HS-5 (cell line): Measurements from ENCODE around the gene SLC18A3.

Experiments
- DNase-seq: peaks from one replicate; pipeline ENCODE4 v3.0.0-alpha.2; 2012; ENCODE audit warnings: low read depth

The SLC18A3 gene

DNA sequence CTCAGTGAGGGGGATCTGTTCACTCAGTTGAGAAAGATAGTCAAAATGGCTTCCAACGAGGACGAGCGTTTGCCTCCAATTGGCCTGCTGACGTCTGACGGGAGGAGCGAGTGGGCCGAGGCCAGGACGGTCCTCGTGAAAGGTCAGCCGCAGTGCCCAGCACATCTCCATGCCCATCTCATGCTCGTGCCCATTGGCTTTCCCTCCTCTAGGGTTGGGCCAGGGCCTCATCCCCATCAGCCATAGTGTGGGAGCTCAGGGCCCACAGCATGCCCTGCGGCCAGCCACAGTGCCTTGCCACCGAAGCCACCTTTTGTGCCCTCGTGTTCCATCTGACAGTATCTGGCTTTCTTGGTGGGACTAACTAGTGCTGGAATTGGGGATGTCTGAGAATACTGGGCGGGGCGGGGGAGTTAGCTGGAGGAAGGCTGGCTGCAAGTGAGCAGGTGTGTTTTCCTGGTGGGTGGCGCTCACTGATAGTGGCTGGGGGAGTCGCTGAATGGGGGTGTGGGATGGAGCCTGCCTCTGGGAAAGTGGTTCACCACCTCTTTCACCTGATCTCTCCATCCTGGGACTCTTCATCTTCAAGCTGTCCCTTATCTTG is 17.6 kb downstream of the SLC18A3 start:
- no peak for DNase-seq

DNA sequence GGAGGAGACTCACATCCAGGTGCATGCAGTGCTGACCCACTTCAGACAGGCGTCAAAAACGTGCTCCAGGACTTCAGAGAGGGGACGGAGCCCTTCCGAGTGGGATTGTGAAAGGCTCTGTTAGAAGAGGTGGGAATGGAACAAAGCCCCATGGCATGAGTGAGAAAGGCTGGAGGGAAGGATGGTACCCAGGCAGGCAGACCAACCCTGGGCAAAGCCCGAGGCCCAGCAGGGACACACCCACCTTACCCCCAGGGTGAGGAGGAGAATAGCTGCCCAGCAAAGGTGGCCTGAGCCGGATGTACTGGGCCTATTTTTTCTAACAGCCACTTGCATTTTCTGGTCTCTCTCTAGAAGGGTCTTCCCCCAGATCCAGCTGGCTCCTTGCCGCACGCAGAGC is 18.5 kb downstream of the SLC18A3 start:
- DNase-seq: no peak

DNA sequence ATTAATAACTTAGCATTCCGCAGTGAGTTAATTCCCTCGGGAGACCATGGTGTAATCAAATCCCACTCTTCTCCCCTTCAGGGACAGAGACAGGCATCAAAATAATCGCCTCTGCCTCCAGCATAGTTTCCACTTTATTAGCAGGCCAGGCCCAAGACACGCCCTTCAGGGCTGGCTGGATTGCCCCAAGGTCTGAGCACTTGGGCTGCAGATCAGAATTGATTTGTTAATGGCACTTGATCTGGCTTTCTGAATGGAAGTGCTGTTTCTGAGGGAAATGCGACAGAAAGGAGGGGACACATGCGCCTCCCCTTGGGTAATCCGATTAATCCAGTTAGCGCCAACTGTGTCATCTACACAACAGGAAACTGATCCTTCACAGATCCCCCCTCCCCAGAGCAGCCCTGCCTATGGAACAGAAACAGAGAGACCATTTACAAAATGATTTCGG is 19.3 kb downstream of the SLC18A3 start:
- no peak for DNase-seq

DNA sequence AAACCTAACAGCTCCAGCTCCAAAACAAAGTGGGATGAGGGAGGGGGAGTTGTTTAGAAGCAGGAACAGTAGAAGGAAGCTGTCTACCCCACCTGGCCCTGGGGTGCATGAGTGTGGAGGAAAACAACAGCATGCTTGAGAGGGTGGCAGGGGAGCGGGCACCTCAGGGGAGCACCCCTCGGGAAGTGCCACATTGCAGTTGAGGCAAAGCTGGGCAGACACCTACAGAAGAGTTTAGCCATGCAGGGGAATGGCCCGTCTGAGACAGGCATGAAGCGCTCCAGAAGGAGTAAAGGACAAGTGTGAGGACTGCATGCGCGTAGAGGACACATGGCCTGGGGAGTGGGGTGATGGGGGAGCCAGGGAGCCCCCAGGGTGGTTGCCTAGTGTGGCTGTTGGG is 21.9 kb downstream of the SLC18A3 start:
- DNase-seq: no peak

DNA sequence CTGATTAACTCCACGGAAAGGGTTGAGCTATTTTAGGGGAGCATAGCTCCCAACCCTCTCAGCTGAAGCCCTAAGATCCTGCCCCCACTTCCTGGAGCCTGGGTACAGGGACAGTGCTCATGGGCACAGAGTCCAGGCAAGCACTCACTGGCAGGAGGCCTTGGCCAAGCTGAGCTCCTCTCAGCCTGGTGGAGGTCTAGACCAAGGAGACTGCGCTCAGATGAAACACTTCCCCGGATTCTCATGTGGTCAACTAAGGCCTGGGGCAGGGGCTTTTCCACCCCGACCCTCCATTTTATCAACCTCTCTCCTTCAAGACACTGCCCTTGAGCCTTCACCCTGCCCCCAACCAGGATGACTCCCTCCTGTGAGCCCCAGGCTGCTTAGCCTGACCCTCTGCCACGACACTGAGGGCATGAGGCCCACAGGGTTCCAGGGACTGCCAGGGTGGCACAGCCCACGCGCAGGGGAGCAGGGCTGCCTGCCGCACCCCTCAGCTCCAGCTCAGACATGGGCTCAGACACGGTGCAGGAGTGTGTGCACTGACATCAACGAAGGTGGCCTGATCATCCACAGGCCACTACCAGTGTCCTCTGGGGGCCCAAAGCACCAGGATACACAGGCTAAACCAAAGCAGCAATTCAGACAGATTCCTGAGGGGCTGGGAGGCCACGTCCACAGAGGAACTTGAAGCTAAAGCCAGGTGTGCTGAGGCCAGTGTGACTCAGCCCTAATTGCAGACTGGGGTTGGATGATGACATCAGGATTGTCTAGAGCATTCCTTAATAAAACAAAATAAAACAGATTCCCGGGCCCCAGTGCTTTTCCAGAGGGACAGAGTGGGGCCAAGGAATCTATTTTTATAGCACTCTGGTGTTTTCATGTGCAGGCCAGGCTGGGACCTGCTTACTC is 22.6 kb downstream of the SLC18A3 start:
- DNase-seq: no peak

DNA sequence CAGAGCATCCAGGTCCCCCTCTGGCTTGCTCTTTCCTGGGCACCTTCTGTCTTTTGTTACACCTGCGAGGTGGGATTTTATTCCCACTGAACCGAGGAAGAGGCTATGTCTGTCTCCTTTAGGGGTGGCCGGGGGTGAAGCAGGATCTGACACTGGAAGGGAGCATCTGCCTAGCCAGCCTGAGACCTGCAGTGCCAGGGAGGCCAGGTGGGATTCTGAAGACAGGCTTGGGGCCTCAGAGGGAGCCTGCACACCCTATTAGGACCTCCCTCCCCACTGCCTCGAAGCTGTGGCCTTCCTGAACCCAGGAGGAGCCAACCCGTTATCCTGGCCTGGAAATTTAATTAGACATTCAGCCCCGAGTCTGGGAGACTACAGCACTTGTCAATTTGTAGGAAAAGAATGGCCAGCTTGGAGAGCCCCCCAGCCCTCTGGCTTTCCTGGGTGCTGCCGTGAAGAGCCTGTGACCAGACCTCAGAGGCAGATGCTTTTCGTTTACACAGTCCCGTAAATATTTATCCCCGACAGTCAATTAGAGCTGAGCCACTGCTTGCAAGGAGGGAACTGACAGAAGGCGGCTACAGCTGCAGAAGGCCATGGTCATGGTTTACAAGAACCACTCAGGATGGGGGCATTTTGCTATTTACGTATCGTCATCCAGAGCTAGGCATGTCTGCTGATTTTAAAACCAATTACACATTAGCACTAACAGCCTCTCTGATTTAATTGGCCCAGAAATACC is 23.4 kb downstream of the SLC18A3 start:
- DNase-seq: no peak

DNA sequence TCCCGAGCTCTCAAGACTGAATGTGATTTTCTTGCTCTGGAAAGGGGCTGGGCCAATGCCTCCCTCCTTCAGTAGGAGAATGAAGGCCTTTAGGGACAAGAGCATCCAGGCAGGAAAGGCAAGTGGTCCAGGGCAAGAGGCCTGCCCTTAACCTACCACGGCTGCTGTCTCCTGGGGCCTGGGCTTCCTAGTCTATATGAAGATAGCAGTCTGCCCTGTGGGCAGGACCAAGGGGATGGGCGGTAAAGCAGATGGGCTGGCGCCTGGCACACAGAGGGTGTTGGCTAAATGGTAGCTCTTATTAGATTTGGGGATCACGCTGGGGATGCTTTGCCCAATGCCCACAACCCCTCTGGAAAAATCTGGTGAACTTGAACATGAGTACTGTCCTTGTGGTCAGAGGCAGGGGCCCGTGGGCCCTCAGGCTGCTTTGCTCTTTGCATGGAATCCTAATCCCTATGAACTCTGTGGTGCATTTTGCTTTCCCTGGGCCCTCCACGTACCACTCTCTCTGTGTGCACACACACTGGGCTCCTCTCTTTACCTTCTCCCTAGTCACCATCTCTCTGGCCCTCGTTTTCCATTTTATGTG is 24.1 kb downstream of the SLC18A3 start:
- no peak for DNase-seq

DNA sequence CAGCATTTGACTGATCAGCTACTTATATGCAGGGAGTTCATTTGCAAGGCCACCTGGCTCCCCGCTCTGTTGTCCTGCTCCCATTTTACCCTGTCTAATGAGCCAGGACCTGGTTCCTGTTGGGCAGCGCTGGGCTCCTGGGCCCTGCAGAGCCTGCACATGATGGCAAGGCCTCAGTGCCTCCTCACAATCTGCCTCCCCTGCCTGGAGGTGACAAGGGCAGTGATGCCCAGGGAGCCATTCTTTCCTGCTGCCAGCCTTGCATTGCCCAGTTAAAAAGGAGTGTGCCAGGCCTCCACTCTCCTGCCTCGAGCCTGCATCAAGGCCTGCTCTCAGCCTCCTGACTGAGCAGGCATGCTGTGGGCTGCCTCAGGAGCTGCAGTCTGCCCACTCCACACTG is 32.2 kb downstream of the SLC18A3 start:
- DNase-seq: no peak

DNA sequence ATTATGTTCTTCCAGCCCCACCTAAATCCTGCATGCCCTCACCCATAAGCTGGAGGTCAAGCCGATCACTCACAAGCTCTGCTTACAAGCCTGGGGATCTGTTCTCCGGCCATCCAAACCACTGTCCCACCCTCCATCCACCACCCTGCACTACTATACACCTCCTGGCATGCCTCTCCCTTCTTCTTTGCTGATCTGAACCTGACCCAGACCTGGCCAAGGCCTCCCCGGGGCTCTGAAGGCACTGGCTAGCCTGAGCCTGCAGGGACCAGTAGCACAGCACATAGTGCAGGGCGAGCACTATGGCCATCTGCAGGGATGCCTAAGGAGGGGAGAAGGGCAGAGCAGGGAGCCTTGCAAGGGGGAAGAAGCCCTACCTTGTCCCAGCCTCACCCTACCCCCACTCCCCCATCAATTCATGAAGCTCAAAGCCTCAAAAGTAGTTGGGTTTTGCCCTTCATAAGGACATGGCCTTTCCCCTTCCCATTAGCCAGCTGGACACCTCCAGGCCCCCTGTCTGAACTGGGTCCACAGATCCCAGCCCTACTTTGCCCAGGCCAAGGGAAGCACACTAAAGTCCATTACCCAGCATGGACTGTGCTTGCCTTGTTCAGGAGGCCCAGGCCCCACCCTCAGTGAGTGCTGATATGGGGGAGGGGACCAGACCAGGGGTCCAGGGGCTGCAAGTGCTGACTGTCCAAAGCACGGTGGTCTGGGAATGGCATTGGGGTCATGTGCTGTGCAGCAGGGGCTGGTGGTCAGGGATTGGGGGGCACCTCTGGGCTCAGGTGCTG is 33.3 kb downstream of the SLC18A3 start:
- DNase-seq: no peak

DNA sequence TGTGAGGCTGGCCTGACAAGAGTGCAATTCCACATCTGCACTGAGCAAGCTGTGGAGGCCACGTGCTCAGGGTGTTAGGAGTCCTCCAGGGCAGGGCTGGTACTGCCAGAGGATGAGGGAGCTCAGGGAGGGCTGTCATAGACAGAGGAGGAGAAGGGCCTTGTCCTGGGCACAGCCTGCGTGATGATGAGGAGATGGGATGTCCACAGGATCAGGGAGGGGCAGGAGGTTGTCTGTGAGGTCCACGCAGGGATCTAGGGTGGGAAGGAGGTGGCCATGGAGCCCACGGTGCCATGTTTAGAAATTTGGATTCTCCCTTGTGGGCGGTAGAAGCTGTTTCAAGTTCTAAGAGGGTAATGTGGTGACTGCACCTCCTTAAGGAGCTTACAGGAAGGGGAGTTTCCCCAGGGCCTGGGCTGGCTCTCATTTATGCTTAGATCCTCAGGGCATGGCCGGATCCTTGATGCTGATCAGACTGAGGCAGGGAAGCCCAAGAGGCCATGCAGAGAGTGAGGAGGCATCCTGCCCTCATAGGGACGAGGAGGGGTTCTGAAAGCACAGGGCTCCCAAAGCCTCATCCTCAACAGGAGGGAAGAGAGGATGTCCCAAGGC is 34.0 kb downstream of the SLC18A3 start:
- no peak for DNase-seq

DNA sequence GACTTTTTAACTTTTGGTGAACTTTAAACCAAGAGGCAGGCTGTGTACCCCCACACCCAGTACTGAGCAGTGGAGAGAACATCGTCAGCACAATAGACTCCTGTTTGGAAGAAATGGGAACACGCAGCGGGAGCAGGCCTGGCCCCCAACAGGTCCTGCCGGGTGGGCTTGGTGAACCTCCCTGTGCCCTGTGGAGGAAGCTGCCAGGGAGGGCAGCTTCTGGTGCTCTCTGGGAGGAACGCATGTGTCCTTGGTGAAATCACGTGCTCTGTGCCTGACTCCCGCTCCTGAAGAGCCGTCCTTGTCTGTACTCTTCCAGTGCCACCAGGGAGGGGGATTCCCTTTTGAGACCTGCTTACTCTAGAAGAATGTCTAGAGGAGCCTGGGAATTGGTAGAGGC is 35.3 kb downstream of the SLC18A3 start:
- DNase-seq: no peak

DNA sequence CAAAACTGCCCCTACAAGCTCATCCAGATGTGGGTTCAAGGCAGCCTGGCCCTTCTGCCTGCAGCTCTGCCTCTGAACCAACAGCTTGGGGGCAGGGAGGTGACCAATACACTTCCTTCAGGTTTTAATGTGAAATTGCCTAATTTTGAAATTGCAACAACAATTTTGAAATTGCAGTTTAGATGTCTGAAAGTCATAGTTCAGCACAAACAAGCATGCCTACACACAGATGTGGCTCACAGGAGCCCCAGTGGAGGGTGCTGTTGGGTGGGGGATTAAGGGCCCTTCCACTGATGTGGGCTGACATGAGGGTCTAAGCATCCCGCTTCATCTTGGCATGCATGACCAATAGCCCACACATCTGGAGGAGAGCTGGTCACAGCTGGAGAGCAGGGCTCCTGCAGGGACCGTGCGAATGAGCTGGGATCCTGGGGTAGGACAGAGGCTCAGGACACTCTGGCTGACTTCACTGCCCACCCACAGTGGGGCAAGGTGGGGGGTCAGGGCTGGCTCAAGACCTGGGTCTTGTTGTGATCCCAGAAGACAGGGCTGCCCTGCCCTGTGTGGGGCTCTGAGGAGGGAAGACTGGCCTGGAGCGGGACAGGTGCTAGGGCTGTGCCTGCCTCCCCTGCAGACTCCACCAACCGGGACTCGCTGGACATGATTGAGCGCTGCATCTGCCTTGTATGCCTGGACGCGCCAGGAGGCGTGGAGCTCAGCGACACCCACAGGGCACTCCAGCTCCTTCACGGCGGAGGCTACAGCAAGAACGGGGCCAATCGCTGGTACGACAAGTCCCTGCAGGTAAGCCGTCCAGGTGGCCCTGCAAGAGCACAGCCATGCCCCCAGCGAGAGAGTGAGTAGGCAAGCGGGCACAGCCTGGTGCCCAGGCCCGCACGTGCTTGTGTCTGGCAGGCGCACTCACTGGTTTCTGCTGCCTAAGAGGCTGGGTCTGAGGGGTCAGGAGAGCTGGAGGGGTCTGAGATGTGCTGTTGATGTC is 36.1 kb downstream of the SLC18A3 start:
- DNase-seq: no peak

DNA sequence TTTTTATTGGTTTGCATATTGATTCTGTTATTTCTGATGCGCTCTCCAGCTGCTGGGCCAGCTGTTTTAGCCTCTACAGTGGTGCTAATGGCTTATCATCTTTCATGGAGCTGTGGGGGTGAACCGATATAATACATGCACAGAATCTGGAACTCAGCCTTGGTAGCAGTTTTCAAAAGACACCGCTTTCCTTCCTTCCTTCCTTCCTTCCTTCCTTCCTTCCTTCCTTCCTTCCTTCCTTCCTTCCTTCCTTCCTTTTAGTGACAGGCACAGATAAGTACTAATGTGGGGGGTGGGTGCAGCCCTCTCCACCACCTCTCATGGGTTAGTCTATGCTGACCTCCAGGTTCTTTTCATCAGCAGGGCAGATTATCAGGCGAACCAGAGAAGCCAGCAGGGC is 37.4 kb downstream of the SLC18A3 start:
- DNase-seq: no peak

DNA sequence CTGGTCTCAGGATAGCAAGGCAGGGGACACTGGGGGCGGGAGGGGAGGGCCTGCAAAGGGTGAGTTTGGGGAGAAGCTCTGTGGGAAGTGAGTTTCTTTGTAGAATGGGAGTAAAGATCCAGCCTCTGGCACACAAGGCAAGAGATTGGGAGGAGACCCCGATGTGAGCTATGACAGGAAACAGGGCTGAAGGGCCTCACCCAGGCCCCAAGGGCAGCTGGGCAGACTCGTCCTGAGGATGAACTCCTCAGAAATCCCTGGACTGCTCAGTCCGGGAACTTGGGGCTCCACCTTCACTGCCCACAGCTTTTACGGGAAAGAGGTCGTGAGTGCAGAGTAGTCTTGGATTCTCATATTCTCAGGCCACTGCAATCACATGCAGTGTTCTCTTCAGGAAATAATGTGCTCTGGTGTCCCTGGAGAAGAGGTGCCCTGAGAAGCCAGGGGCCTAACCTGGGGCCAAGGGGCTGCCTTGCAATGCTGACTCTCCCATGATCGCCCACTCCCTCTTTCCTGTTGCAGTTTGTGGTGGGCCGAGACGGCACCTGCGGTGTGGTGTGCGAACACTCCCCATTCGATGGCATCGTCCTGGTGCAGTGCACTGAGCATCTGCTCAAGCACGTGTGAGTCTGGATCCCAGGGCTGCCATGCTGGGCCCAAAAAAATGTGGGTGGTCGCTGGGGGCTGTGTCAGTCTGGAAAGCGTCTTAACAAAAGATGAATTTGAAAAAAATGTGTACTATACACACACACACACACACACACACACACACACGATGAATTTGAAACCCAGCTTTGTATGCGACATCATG is 38.1 kb downstream of the SLC18A3 start:
- DNase-seq: no peak

DNA sequence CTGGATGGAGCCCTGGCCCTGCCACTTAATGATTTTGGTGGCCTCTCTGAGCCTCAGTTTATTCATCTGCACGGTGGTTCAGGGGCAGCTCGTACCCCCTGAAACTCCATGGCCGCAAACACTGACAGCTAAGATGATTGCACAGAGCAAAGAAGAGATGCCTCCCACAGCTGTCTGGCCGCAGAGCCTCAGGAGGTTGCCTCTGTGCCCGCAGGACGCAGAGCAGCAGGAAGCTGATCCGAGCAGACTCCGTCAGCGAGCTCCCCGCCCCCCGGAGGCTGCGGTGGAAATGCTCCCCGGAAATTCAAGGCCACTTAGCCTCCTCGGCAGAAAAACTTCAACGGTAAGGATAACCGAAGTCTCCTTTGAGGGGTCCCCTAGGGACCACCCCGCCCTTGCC is 39.2 kb downstream of the SLC18A3 start:
- no peak for DNase-seq

DNA sequence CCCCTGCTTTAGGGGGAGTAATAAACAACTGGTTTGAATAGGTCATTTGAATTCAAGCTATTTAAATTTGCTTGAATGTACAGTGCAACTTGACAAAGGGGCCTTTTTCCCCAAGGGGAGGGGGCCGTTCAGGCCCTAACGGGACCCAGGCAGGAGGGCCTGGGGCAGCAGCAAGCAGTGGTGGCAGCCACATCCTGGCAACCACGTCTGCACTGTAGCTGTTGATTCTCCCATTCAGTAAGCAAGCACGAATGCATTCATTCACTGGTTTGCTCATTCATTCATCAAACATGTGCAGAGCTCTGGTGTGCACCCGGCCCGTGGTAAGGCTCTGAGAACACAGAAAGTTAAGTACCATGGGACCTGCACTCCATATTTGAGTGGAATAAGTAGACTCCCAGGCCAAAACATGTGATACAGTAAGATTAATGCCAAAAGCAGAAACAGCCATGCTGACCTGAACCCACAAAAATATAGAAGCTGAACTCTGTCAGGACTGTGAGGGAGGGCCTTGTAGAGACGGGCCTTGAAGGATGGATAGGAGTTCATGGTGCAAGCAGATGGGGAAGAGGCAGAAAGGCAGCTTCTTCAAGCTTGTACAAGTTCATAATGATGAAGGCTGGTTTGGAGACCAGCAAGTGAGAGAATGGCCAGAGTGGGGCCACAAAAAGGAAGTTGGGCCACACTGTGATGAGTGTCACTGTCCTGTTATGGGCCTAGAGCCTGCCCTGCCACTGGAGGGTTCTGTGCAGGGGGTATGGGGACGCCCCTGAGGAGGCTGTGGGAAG is 40.0 kb downstream of the SLC18A3 start:
- no peak for DNase-seq

DNA sequence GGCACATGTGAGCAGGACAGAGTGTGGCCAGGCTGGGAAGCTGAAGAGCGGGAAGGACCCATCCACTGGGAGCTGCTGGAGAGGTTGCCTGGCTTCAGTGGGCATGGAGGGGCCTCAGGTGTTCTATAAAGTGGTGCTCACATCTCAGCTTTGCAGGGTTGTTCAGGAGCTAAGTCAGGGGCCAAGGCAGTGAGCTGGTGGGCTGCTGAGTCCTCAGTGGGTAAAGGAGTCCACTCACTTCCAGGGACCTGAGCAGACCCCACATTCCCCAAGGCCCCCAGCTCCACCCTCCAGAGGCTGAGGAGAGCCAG is 40.6 kb downstream of the SLC18A3 start:
- DNase-seq: no peak

DNA sequence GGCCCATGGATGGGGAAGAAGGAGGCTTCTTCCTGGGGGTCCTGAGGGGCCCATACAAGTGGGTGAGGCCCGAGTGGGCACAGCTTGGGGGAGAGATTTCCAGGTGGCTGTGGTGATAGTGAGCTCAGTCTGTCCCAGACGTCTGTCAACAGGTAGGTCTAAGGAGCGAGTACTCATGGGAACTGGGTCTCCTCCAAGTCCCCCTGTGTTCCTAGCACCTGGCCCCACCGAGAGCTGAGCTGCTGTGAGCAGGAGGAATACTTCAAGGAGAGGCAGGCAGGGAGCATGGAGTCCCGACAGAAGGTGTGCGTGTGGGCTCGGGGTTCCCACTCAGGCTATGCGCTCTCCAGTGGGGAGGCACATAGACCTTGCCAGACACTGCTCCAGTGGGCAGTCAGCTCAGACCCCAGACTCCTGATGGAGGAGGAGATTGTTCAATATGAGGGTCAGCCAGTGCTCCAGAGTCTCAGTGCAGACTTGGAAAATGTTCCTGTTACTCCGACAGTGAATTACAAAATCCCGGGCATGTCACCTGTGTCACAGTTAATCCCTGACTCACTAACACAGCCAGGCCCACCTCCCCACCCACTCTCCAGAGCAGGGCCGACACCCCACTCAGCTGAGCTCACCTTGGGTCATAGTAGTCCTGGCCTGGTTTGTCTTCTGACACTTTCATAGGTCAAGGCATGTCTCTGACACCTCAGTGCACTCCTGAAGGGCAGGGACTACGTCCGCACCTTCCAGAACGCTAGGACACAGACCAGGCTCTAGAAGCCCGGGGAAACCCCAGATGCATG is 41.1 kb downstream of the SLC18A3 start:
- DNase-seq: no peak
